GM18951 (cell line): ENCODE measurements around the gene ST6GALNAC4.

Experiments used
- POLR2A ChIP-seq: IDR thresholded peaks from 4 replicates; pipeline ENCODE4 v1.6.1; 2011; ENCODE audit warnings: mild to moderate bottlenecking; ENCODE audit not compliant: insufficient read length, insufficient read depth; ENCODE audit errors: extremely low read depth
- in situ Hi-C: fragments of 300-500 bp; cut with MboI; formaldehyde crosslinking; loops from one replicate; pipeline ENCODE4 v1.12.0; 2022; ENCODE audit warnings: low sequenced_read_pairs, mixed read lengths, inconsistent platforms; ENCODE audit not compliant: unreplicated experiment

ST6GALNAC4 gene

GRCh38 chr9:127910613-127911205 is 6.1 kb downstream of the ST6GALNAC4 start:
- no peak for TF ChIP-seq POLR2A
- in situ Hi-C loops, result loop anchor here (10.0 kb wide), 1 partner anchor 176 kb away; the partner anchor contains the start of gene TOR2A

- TF ChIP-seq POLR2A, result no peak
- in situ Hi-C loops, result loop anchor here (10.0 kb wide), 1 partner anchor 175 kb away; the partner anchor contains the start of gene TOR2A
Measured at GRCh38 chr9:127909839-127910273, 7.0 kb downstream of the ST6GALNAC4 start.

GRCh38 chr9:127908660-127908926 is 8.2 kb downstream of the ST6GALNAC4 start:
- in situ Hi-C loops, result no loop called here
- no peak for TF ChIP-seq POLR2A

GRCh38 chr9:127907867-127908659 is 8.8 kb downstream of the ST6GALNAC4 start:
- TF ChIP-seq POLR2A, result no peak
- in situ Hi-C loops, result no loop called here

GRCh38 chr9:127905788-127906191 is 11.1 kb downstream of the ST6GALNAC4 start:
- in situ Hi-C loops, result no loop called here
- peak; percentile 39 for TF ChIP-seq POLR2A

GRCh38 chr9:127905004-127905728 is 11.7 kb downstream of the ST6GALNAC4 start:
- no peak for TF ChIP-seq POLR2A
- in situ Hi-C loops, result no loop called here

- no peak for TF ChIP-seq POLR2A
- in situ Hi-C loops, result no loop called here
Measured at GRCh38 chr9:127904561-127905003, 12.3 kb downstream of the ST6GALNAC4 start.

- in situ Hi-C loops, result no loop called here
- TF ChIP-seq POLR2A, result peak; percentile 35
Measured at GRCh38 chr9:127903557-127904475, 13.0 kb downstream of the ST6GALNAC4 start.

- peak; percentile 64 for TF ChIP-seq POLR2A
- in situ Hi-C loops, result no loop called here
Measured at GRCh38 chr9:127899128-127899943, 17.5 kb downstream of the ST6GALNAC4 start, which contains the start of gene ST6GALNAC6. Gene ST6GALNAC6, minus strand, starts transcription at chr9:127899603. Its CDS starts 1,622 bp downstream, at chr9:127897981.

- in situ Hi-C loops, result no loop called here
- no peak for TF ChIP-seq POLR2A
Measured at GRCh38 chr9:127898433-127899127, 18.3 kb downstream of the ST6GALNAC4 start.

- no peak for TF ChIP-seq POLR2A
Measured at GRCh38 chr9:127897193-127897692, 19.6 kb downstream of the ST6GALNAC4 start.

More at GRCh38 chr9:127897193-127897692, 19.6 kb downstream of the ST6GALNAC4 start:
- in situ Hi-C loops, result no loop called here
